Stimulated activated naive B cell treated with anti-CD40 and anti-IgM and Interleukin-4, amounts not matched to agents 10 μg/mL and 1 μg/mL and 100 μg/mL, for 72 hours (primary cell): ENCODE measurements around the gene TSC22D3.

Source experiments
- ATAC-seq, 2 donors: fragments of 150-1000 bp; cut with Tn5 transposase; replicated peaks; 2 replicates each; pipeline ENCODE4 v1.10.0; 2021; ENCODE audit warnings: moderate library complexity in 1 of 2
- DNase-seq: peaks from one replicate; pipeline ENCODE4 v3.0.0; 2021
- H3K27ac Mint-ChIP-seq: one replicate; pipeline ENCODE4 v1.8.0; 2022; ENCODE audit warnings: mild to moderate bottlenecking, mixed read lengths
- H3K27me3 Mint-ChIP-seq, 2 donors: one replicate each; pipeline ENCODE4 v1.8.0; 2022; ENCODE audit warnings: mixed read lengths in 2 of 2
- H3K36me3 Mint-ChIP-seq, 2 donors: one replicate each; pipeline ENCODE4 v1.8.0; 2022; ENCODE audit warnings: mixed read lengths in 2 of 2, mild to moderate bottlenecking in 1 of 2
- H3K4me1 Mint-ChIP-seq, 2 donors: one replicate each; pipeline ENCODE4 v1.8.0; 2022; ENCODE audit warnings: mixed read lengths in 2 of 2, mild to moderate bottlenecking in 1 of 2
- H3K4me3 Mint-ChIP-seq, 2 donors: one replicate each; pipeline ENCODE4 v1.8.0; 2022; ENCODE audit warnings: mild to moderate bottlenecking in 2 of 2, mixed read lengths in 2 of 2, moderate library complexity in 1 of 2
- H3K9me3 Mint-ChIP-seq, 2 donors: one replicate each; pipeline ENCODE4 v1.8.0; 2022; ENCODE audit warnings: mixed read lengths in 2 of 2, mild to moderate bottlenecking in 1 of 2

Gene TSC22D3

DNA sequence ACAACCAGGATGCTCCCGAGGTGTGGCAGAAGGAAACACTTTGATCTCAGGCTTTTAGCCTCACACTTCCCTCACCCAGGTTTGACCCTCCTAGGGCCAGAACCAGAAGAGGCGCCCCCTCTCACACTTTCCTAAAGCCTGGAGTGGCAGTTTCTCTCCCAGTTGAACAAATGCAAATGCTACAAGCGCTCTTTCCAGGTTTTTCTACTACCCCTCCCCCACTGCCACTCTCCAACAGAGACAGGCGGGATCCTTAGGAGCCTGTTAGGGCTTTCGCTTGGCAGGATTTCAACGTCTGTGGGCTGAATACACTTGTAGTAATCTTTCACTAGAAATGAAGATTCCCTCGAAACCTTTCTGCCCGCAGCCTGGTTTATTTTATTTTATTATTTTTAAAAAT lies 2.4 kb downstream of the TSC22D3 start:
- H3K36me3 Mint-ChIP-seq: no peaks in the 10 kb centered on the region
- H3K9me3 Mint-ChIP-seq: no peaks in the 10 kb centered on the region
- H3K27me3 Mint-ChIP-seq: peaks cover 0 to 17% of the 10 kb centered on the region in 2 donors
- no peak overlapping the region for H3K27ac Mint-ChIP-seq
- peaks cover 11 to 20% of the 10 kb centered on the region in 2 donors for H3K4me1 Mint-ChIP-seq
- DNase-seq (no peak), ATAC-seq (no peak)
- no peak overlapping the region for H3K4me3 Mint-ChIP-seq

DNA sequence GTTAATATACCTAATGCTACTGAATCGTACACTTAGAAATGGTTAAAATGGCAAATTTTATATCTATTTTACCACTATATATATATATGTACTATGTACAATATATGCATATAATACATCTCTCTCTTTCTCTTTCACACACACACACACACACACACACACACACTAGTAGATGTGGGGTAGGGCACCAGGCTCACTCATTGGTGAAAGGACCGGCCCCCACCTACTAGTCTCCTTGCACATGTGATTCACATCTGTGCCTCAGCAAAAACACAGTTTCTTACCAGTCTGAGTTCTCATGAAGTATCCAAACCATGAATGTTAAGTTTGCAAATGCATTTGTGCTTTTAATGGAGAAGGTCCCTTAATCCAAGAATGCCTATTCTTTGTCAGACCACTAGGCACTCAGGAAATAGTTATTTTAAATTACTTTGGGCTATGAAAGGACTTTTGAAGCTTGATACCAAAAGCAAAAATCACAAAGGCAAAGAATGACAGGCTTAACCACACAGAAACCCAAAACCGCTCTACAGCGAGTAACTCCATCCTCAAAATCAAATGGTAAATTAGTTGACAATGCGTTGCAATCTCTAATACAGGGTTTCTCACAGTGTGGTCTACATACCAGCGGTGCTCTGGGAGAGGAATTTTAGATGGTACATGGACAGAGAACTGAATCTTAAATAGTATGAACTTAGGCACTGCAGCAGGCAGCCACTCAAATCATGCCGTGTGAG lies 5.8 kb downstream of the TSC22D3 start:
- Mint-ChIP-seq H3K36me3 (no peaks in the 10 kb centered on the region), H3K27ac (no peak overlapping the region), H3K4me3 (no peak overlapping the region), H3K9me3 (no peaks in the 10 kb centered on the region), H3K4me1 (peaks cover 1 to 5% of the 10 kb centered on the region in 2 donors), H3K27me3 (peaks cover 0 to 4% of the 10 kb centered on the region in 2 donors)
- ATAC-seq: no peak
- DNase-seq: no peak

DNA sequence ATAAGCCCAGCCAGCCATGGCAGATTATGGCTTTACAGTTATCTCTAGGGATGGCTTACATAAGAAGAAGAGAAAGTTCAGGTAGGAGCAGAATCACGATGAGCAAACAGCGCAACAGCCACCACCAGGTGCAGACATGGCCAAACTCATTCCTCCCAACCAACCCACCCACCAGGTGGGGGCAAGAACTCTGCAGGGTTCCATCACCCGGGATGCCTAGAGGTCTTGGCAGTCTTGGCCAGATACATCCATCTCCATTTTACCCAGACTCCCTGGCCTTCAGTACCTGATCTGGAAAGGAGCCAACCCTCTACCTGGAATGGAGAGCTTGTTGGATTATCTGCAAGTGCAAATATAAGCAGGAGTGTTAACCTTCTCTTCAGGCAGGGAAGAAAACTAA lies 7.5 kb downstream of the TSC22D3 start:
- Mint-ChIP-seq H3K4me1 (peaks cover 2 to 9% of the 10 kb centered on the region in 2 donors), H3K4me3 (no peak overlapping the region), H3K27me3 (peaks cover 0 to 7% of the 10 kb centered on the region in 2 donors), H3K27ac (no peak overlapping the region), H3K9me3 (no peaks in the 10 kb centered on the region), H3K36me3 (no peaks in the 10 kb centered on the region)
- DNase-seq (no peak), ATAC-seq (no peak)

DNA sequence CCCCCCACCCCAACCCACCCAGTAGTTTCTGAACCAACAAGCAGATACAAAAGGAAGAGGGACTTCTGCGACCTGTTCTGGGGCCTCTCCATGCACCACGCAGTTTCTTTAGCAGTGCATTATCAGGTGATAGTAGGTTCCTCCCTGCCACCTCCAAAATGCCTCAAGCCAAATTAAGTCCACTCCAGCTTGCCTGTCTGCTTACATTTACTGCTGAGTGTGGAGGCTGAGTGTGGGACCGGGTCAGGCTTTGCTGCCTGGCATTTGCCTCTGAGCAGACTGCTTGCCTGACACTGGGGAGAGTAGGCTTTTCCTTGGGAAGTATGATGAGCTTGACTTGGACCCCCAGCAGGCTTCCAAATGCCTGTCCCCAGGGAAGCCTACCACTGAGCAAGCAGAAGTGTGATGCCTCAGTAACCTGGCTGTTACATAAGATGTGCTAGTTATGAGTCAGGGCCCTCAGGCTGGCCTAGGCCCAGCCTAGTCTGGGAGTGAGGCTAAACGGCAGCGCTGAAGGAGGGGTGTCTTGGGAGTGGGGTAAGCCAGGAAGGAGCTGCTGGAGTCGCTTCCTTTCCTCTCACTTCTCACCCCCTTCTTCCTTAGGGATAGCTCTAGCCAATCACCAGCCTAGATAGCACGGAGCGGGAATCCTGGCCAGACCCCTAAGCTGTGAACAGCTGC lies 9.0 kb downstream of the TSC22D3 start:
- no peak for ATAC-seq

DNA sequence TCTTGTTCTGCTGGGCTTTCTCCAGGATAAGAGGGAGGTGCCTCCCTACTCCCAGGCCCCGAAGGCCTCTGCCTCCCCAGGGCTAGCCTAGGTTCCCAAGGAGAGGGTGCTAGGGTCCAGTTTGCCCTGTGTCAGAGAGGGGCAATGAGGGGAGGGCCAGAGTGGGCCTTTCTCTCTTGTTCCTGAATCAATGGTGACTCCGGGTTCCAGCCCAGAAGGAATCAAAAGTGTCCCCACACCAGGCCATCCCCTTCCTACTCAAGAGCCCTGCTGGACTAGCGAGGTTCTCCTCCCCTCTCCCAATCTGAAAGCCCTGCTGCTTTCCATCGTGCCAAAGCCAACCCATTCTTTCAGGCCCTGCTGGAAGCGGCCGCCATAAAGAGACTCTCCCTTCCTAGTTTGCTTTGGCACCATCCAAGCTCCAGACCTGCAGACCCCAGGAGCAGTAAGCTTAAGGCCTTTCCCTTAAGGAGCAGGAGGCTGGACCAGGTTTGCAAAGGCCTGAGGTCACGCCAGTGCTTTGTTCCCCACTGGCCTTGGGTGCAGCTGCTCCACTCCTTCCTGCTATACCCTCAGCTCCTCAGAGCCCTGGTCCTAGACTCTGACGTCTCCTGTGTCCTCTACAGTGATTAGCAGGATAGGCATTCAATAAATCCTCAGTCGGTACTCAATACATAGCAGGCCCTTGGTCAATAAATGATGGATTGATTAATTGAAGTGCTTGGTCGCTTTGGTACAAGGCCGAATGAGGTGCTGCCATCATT lies 10.6 kb downstream of the TSC22D3 start:
- H3K4me1 Mint-ChIP-seq: peaks cover 3 to 9% of the 10 kb centered on the region in 2 donors
- H3K9me3 Mint-ChIP-seq: no peaks in the 10 kb centered on the region
- H3K36me3 Mint-ChIP-seq: no peaks in the 10 kb centered on the region
- H3K27ac Mint-ChIP-seq: no peak overlapping the region
- no peak overlapping the region for H3K4me3 Mint-ChIP-seq
- DNase-seq: no peak
- ATAC-seq: no peak
- peaks cover 0 to 8% of the 10 kb centered on the region in 2 donors for H3K27me3 Mint-ChIP-seq

More for the DNA sequence above, 9.0 kb downstream of the TSC22D3 start:
- Mint-ChIP-seq H3K9me3 (no peaks in the 10 kb centered on the region), H3K4me3 (no peak overlapping the region), H3K4me1 (peaks cover 3 to 9% of the 10 kb centered on the region in 2 donors), H3K27me3 (peaks cover 0 to 8% of the 10 kb centered on the region in 2 donors), H3K36me3 (no peaks in the 10 kb centered on the region), H3K27ac (no peak overlapping the region)
- no peak for DNase-seq

DNA sequence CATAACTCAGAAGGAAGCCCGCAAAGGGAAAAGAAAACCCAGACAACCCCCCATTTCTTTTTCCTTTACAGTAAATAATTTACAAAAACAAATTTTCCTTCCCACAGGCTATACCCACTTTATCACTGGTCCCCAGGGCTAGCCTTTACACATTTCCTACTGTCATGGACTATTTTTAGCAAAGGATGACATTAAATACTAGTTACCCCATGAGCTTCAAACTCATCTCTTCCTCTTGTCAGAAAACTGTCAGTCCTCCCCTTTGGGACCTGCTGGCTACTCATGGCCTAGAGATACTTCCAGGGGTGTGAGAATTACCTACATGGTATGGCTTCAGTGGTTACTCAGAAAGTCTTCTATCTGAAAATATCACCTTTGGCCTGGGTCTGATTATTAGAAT lies 11.9 kb downstream of the TSC22D3 start:
- Mint-ChIP-seq H3K4me3 (no peak overlapping the region), H3K4me1 (peaks cover 3 to 9% of the 10 kb centered on the region in 2 donors), H3K27me3 (peaks cover 0 to 8% of the 10 kb centered on the region in 2 donors), H3K27ac (peak overlapping the region; percentile 16), H3K36me3 (no peaks in the 10 kb centered on the region), H3K9me3 (no peaks in the 10 kb centered on the region)
- peak in 1 of 2 donors; percentile 46 for ATAC-seq
- DNase-seq: no peak

DNA sequence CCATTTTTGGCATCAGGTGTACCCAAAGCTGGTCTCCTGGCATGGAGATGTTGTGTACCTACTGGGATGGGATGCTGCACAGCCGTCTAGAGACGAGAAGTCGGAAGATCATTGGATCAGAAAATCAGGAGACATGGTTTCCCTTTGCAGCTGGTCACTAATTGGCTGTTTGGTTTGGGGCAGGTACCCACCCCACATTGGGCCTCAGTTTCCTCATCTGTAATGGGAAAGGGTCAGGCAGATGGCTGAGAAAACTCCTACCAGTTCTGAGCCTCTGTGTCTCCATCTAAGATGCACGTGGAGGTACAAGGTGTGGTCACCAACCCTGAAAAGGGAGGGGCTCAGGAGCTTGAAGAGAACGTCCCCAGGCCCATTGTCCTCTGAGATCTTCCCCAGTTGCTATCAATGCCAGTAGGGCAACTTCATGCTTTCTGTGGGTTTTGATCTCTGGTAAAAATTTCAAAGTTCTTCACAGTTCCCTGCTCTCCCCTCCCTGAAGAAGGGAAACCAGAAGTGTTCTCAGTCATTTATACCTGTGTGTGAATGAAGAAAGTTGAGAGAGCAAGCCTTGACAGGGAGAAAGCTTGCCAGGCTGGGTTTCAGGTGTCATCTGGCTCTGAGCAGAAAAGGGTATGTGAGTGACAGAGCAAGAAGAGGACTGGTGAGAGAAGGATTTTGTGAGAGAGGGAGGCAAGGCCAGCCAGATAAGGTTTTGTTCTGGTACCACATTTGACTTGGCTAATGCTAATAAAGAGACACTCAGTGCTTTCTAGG lies 15.1 kb downstream of the TSC22D3 start:
- no peak overlapping the region for H3K4me3 Mint-ChIP-seq
- peaks cover 3 to 9% of the 10 kb centered on the region in 2 donors for H3K4me1 Mint-ChIP-seq
- no peak overlapping the region for H3K27ac Mint-ChIP-seq
- ATAC-seq (no peak), DNase-seq (no peak)
- H3K9me3 Mint-ChIP-seq: no peaks in the 10 kb centered on the region
- peaks cover 0 to 8% of the 10 kb centered on the region in 2 donors for H3K27me3 Mint-ChIP-seq
- no peaks in the 10 kb centered on the region for H3K36me3 Mint-ChIP-seq

DNA sequence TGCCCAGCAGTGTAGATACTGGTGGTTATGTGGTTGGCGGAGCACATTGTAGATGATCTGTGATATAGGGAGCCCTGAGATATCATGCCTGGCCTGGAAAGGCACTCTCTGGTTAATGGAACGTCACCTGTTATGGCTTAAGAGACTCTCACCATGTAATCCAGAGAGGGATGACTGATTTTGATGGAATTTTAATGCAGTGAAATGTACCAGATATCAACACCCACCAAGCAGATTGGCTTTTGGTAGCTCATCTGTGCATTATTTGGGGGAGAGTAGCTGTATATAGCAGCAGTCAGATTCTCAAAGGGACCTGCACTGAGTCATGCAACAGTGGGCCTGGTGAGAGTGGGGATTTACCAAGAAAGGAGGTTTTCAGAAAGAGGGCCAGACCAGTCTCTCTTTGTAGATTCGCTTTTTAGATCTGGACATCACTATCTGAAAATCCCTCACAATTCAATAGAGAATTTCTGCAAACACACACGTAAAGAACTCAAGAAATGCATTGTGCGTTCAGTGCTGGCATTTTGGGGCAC lies 17.3 kb downstream of the TSC22D3 start:
- Mint-ChIP-seq H3K27me3 (peaks cover 0 to 4% of the 10 kb centered on the region in 2 donors), H3K4me3 (no peak overlapping the region), H3K9me3 (no peaks in the 10 kb centered on the region), H3K4me1 (peaks cover 3% of the 10 kb centered on the region in 2 donors), H3K27ac (no peak overlapping the region), H3K36me3 (no peaks in the 10 kb centered on the region)
- DNase-seq (no peak), ATAC-seq (no peak)

DNA sequence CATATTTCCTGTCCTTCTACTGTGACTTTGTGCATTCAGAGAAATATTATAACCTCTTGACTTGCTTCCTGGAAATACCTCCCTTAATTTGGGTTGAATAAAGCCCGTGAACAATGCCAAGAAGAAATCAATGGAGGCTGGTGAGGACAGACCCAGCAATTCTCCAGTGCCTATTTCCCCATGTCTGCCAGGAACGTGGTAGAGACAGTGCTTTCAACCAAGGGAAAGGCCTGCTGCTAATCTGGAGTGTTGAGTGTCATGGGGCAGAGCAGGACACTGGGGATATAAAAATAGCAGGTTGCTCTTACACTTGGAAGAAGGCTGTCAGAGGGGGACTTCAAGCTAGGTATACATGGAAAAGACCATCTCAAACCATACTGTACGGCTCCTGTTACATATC lies 19.9 kb downstream of the TSC22D3 start:
- no peak for ATAC-seq
- H3K36me3 Mint-ChIP-seq: no peaks in the 10 kb centered on the region
- no peak for DNase-seq
- no peak overlapping the region for H3K4me3 Mint-ChIP-seq
- H3K4me1 Mint-ChIP-seq: no peaks in the 10 kb centered on the region
- no peaks in the 10 kb centered on the region for H3K27me3 Mint-ChIP-seq
- H3K9me3 Mint-ChIP-seq: no peaks in the 10 kb centered on the region
- H3K27ac Mint-ChIP-seq: no peak overlapping the region

DNA sequence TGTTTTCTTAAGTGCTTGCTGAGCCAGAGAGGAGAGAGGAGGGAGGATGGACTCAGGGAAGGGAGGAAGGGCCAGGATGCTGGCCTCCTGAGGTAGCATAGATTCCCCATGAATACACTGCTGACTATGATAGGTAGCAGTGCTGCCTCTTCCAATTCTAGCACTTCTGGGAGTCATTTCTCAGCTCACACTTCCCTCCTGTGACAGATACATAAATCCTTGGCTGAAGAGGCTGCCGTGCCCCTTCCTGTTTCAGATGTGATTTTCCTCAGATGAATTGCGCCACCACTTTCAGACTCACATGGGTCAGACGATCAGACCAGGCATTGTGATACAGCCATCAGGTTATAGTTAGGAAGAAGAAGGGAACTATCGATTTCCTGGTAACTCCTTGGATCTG lies 22.4 kb downstream of the TSC22D3 start:
- no peaks in the 10 kb centered on the region for H3K9me3 Mint-ChIP-seq
- no peak overlapping the region for H3K27ac Mint-ChIP-seq
- no peaks in the 10 kb centered on the region for H3K4me1 Mint-ChIP-seq
- peaks cover 0 to 5% of the 10 kb centered on the region in 2 donors for H3K36me3 Mint-ChIP-seq
- no peak for DNase-seq
- H3K27me3 Mint-ChIP-seq: no peaks in the 10 kb centered on the region
- no peak overlapping the region for H3K4me3 Mint-ChIP-seq
- ATAC-seq: no peak

DNA sequence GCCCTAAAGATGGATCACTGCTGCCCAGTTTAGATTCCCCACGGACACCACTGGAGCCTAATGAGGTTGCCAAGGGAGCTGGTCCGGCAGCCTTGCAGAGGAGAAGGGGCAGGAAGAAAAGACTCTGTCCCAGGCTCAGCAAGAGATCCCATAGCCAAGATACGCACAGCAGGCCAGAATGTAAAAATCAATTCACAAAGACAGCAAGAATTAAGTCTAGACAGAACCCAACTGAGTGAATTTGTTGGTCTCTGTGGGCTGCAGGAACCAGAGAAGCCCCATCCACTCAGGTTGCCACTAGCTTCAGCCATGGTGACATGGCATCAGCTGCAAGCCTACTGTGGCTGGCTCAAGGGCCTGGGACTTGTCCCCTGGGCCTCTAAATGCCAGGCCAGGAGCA lies 22.9 kb downstream of the TSC22D3 start:
- H3K36me3 Mint-ChIP-seq: peaks cover 0 to 5% of the 10 kb centered on the region in 2 donors

DNA sequence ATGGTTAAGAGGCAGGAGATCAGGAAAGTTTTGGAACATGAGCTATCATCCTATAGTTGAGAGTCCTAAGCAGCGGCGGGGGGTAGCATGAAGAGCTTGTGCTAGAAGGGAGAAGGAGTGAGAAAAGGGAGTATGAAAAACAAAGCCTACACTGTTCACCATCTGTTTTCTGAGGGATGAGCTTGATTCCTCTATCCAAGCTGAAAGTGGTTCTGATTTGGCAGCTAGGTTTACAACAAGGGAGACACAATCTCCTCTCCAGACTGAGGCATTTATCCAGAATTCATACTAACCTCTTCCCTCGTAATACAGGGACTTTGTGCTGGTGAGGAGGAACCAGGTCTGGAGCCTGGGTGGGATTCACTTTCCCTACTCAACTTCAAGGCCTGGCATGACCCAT lies 23.5 kb downstream of the TSC22D3 start:
- Mint-ChIP-seq H3K27me3 (no peaks in the 10 kb centered on the region), H3K4me1 (no peaks in the 10 kb centered on the region), H3K36me3 (peaks cover 0 to 5% of the 10 kb centered on the region in 2 donors), H3K27ac (no peak overlapping the region), H3K4me3 (no peak overlapping the region), H3K9me3 (no peaks in the 10 kb centered on the region)
- ATAC-seq: no peak
- no peak for DNase-seq

More for the DNA sequence above, 22.9 kb downstream of the TSC22D3 start:
- ATAC-seq (no peak), DNase-seq (no peak)
- Mint-ChIP-seq H3K27me3 (no peaks in the 10 kb centered on the region), H3K4me3 (no peak overlapping the region), H3K9me3 (no peaks in the 10 kb centered on the region), H3K4me1 (no peaks in the 10 kb centered on the region), H3K27ac (no peak overlapping the region)

DNA sequence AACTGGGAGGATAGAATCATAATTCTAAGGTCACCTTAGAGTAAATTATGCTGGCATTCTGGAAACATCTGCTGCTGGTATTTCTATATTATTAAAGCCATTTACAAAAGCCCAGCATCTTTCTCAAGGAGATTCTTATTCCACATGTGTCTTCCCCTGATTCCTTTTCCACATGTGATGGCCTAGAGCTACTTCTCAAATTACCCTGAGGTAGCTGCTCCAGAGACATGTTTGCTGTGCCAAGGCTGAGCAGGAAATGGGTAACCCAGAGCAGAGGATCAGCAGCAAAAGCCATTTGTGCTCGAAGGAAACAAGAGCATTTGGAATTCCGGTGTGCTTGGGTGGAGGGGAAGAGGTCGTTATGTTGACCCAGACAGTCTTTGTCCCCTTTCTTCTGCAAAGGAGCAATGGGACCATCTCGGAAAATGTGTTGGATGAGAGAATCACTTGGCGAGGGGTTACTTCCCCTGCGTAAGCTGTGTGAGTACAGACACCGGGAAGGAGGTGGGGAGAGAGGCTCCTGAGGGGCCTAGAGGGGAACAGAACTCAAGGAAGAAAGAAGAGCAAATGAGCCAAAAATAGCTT lies 24.6 kb downstream of the TSC22D3 start:
- ATAC-seq: no peak
- Mint-ChIP-seq H3K36me3 (peaks cover 0 to 5% of the 10 kb centered on the region in 2 donors), H3K9me3 (no peaks in the 10 kb centered on the region), H3K27ac (no peak overlapping the region), H3K4me1 (no peaks in the 10 kb centered on the region), H3K27me3 (no peaks in the 10 kb centered on the region), H3K4me3 (no peak overlapping the region)
- no peak for DNase-seq
